ENCODE measurements around the gene MYO7B.
A peak's percentile ranks its signal among the peaks of the same experiment; 100 is the strongest.

DNA sequence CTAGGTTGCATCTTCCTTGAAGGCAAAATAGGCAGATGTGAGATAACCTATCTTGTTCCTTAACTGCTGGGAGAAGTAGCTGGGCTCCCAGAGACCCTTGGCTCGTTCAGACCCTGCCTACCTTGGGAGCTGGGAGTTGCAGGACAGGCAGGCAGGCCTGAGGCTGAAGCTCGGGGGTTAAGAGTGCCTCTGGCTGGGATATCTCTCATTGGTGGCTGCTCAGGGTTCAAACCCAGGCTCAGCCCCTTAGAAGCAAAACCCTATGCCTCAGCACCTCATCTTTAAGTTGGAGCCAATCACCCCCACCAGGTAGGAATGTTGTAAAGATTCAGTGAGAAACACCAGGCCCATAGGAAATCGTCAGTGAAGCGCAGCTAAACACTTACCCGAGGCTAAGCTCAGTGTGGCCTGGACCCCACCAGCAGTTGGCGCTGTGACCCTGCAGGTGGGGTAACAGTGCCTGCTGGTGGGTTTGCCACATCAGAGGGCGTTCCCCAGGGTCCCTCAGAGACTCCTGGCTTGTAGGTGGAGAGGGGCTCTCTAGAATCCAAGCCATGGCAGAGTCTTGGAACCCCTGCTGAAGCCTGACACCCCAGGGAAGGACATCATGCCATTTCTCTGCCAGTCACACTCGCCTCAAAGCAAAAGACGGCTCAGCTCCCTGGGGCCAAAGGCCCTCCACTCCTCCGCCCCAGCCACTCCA, 55.9 kb downstream of the MYO7B start:
- TF ChIP-seq, protein P1, sequence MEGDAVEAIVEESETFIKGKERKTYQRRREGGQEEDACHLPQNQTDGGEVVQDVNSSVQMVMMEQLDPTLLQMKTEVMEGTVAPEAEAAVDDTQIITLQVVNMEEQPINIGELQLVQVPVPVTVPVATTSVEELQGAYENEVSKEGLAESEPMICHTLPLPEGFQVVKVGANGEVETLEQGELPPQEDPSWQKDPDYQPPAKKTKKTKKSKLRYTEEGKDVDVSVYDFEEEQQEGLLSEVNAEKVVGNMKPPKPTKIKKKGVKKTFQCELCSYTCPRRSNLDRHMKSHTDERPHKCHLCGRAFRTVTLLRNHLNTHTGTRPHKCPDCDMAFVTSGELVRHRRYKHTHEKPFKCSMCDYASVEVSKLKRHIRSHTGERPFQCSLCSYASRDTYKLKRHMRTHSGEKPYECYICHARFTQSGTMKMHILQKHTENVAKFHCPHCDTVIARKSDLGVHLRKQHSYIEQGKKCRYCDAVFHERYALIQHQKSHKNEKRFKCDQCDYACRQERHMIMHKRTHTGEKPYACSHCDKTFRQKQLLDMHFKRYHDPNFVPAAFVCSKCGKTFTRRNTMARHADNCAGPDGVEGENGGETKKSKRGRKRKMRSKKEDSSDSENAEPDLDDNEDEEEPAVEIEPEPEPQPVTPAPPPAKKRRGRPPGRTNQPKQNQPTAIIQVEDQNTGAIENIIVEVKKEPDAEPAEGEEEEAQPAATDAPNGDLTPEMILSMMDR (IDR thresholded peaks at IDR 0.05), result peak; percentile 91
- no peak for TF ChIP-seq ZNF302 (CRISPR knock-in tag; IDR thresholded peaks at IDR 0.05)

All from A549 (cell line).